ENCODE results near the gene PPCDC.

Gene PPCDC

GRCh38 chr15:75089456-75090387, 66.3 kb downstream of the PPCDC start:
- CTCF ChIA-PET, result interaction anchor here (0.8 to 3.0 kb wide), 3 partner anchors 8 to 112 kb away, joined by 3 to 14 read pairs (median 3); partner anchors contain the start of gene C15orf39
- POLR2A ChIA-PET, result no interaction called here
- no peak for TF ChIP-seq CTCF (IDR thresholded peaks at IDR 0.05; ENCODE audit: control extremely low read depth, extremely low read depth, low read depth, missing control alignments)
- no peak for DNase-seq (ENCODE audit: extremely low spot score)

DNA sequence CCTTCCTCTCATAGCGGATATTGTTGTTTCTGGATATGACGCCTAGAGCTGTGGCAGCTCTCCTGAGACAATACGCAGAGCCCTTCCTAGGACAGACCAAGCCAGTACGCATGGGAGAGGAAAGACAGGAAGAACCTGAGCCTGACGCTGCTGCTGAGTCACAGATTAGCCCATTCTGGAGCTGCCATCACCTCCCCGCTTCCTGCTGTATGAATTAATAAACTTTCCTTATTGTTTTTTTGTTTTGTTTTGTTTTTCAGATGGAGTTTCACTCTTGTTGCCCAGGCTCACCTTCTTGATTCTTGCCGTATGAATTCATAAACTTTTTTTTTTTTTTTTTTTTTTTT, 67.0 kb downstream of the PPCDC start:
- ChIA-PET POLR2A (no interaction called here), CTCF (interaction anchor here (1.4 to 1.9 kb wide), 2 partner anchors 47 to 112 kb away, joined by 3 to 7 read pairs; partner anchors contain the start of gene C15orf39)

GRCh38 chr15:75091814-75092213, 68.4 kb downstream of the PPCDC start:
- ChIA-PET POLR2A (no interaction called here), CTCF (interaction anchor here (0.8 to 1.9 kb wide), 2 partner anchors 24 to 49 kb away, joined by 3 to 7 read pairs; no protein-coding TSS in a partner anchor)
- DNase-seq (ENCODE audit: extremely low spot score), result no peak
- TF ChIP-seq CTCF (IDR thresholded peaks at IDR 0.05; ENCODE audit: control extremely low read depth, extremely low read depth, low read depth, missing control alignments), result no peak

More for the DNA sequence above, 67.0 kb downstream of the PPCDC start:
- TF ChIP-seq CTCF (IDR thresholded peaks at IDR 0.05; ENCODE audit: control extremely low read depth, extremely low read depth, low read depth, missing control alignments), result no peak
- no peak for DNase-seq (ENCODE audit: extremely low spot score)

- DNase-seq (ENCODE audit: extremely low spot score), result peak; percentile 32
- ChIA-PET CTCF (interaction anchor here (1.1 to 1.4 kb wide), 3 partner anchors 8 to 51 kb away, joined by 4 to 11 read pairs (median 4); no protein-coding TSS in a partner anchor), POLR2A (interaction anchor here (0.7 to 0.8 kb wide), 2 partner anchors 10 to 51 kb away, joined by 4 read pairs; no protein-coding TSS in a partner anchor)
Measured at GRCh38 chr15:75094961-75095478, 71.6 kb downstream of the PPCDC start.

GRCh38 chr15:75095594-75095993, 72.2 kb downstream of the PPCDC start:
- DNase-seq (ENCODE audit: extremely low spot score), result peak; percentile 50
- TF ChIP-seq CTCF (IDR thresholded peaks at IDR 0.05; ENCODE audit: control extremely low read depth, extremely low read depth, low read depth, missing control alignments), result no peak
- CTCF ChIA-PET, result interaction anchor here (0.6 to 1.4 kb wide), 5 partner anchors 9 to 108 kb away, joined by 3 to 11 read pairs (median 4); partner anchors contain the start of gene C15orf39
- POLR2A ChIA-PET, result interaction anchor here (0.7 to 0.8 kb wide), 2 partner anchors 10 to 52 kb away, joined by 4 read pairs; no protein-coding TSS in a partner anchor

GRCh38 chr15:75097939-75098338, 74.5 kb downstream of the PPCDC start:
- CTCF ChIA-PET, result interaction anchor here (0.7 to 4.2 kb wide), 10 partner anchors 8 to 107 kb away, joined by 3 to 22 read pairs (median 3); partner anchors contain the start of gene C15orf39
- no peak for DNase-seq (ENCODE audit: extremely low spot score)
- no peak for TF ChIP-seq CTCF (IDR thresholded peaks at IDR 0.05; ENCODE audit: control extremely low read depth, extremely low read depth, low read depth, missing control alignments)
- POLR2A ChIA-PET, result interaction anchor here (0.7 kb wide), 1 partner anchor 54 kb away, joined by 3 read pairs; no protein-coding TSS in a partner anchor

Measured in GM10248 (cell line).